ENCODE results near the gene ZFP36L1.

Gene ZFP36L1

GRCh38 chr14:68791902-68792677 is 777 bp downstream of the ZFP36L1 start:
- POLR2A ChIA-PET: interaction anchor here (0.6 to 4.9 kb wide), 24 partner anchors 8 to 850 kb away, joined by 3 to 50 read pairs (median 6); no protein-coding TSS in a partner anchor
- DNase-seq (ENCODE audit: low read depth, low spot score): no peak
- TF ChIP-seq CTCF (IDR thresholded peaks at IDR 0.05; ENCODE audit: insufficient read depth, low read length, missing control alignments): no peak
- H3K4me3 ChIP-seq (ENCODE audit: low read depth, low read length): peak overlapping the region; percentile 99
- CTCF ChIA-PET: interaction anchor here (0.8 to 6.8 kb wide), 6 partner anchors 23 to 858 kb away, joined by 3 to 61 read pairs (median 3); no protein-coding TSS in a partner anchor

DNA sequence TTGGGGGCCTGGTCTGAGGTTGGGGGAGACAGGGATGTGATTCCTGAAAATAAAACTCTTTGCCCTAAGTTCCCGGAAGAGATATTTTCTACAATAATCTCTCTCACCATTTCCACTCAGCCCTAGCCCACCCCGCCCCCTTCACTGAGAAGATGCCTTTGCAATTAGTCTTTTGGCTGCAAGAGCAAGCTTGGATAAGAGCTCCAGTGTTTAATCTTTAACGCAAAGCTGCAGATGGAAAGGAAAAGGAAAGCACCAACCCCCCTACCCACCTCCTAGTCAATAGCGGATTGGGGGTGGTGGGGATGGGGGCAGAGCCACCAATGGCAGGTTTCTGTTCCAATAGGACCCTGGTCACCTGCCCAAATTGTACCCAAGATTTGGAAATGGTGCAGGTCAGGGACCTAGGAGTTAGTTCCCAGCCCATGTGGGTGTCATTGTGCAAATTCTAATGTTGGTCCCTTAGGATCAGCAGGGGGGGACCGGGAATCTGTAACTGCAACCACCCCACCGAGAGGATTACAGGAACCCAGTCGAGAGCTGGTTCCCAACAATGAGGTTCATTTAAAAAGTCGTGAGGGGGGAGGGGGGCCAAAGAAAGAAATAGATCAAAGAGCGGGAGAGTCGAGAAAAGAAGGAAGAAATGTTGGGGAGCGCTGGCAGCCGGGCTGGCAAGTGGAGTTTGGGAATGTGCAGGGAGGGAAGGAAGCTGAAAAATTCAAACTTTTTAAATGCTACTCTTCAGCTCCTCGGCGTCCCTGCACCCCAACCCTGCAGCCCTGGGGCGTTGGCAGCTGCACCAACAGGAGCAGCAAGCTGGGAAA is 1.6 kb downstream of the ZFP36L1 start:
- TF ChIP-seq CTCF (IDR thresholded peaks at IDR 0.05; ENCODE audit: insufficient read depth, low read length, missing control alignments): no peak
- peak overlapping the region; percentile 99 for H3K4me3 ChIP-seq (ENCODE audit: low read depth, low read length)
- ChIA-PET CTCF (interaction anchor here (0.8 to 6.8 kb wide), 8 partner anchors 24 to 858 kb away, joined by 3 to 61 read pairs (median 3); no protein-coding TSS in a partner anchor), POLR2A (interaction anchor here (0.6 to 4.9 kb wide), 16 partner anchors 11 to 844 kb away, joined by 3 to 50 read pairs (median 4); no protein-coding TSS in a partner anchor)
- no peak for DNase-seq (ENCODE audit: low read depth, low spot score)

- DNase-seq (ENCODE audit: low read depth, low spot score): no peak
- POLR2A ChIA-PET: interaction anchor here (0.7 to 4.9 kb wide), 7 partner anchors 10 to 255 kb away, joined by 3 to 50 read pairs (median 9); no protein-coding TSS in a partner anchor
- CTCF ChIA-PET: interaction anchor here (1.0 to 6.8 kb wide), 8 partner anchors 14 to 543 kb away, joined by 3 to 61 read pairs (median 10); no protein-coding TSS in a partner anchor
- H3K4me3 ChIP-seq (ENCODE audit: low read depth, low read length): peak overlapping the region; percentile 99
- TF ChIP-seq CTCF (IDR thresholded peaks at IDR 0.05; ENCODE audit: insufficient read depth, low read length, missing control alignments): no peak
Observed at GRCh38 chr14:68790644-68791077, 2.2 kb downstream of the ZFP36L1 start.

GRCh38 chr14:68789821-68790643 is 2.8 kb downstream of the ZFP36L1 start:
- H3K4me3 ChIP-seq (ENCODE audit: low read depth, low read length): peak overlapping the region; percentile 99
- no peak for TF ChIP-seq CTCF (IDR thresholded peaks at IDR 0.05; ENCODE audit: insufficient read depth, low read length, missing control alignments)
- DNase-seq (ENCODE audit: low read depth, low spot score): no peak
- ChIA-PET CTCF (interaction anchor here (0.6 to 6.8 kb wide), 35 partner anchors 10 to 906 kb away, joined by 3 to 61 read pairs (median 4); no protein-coding TSS in a partner anchor), POLR2A (interaction anchor here (0.6 to 4.9 kb wide), 16 partner anchors 9 to 539 kb away, joined by 3 to 50 read pairs (median 4); no protein-coding TSS in a partner anchor)

GRCh38 chr14:68788996-68789820 is 3.7 kb downstream of the ZFP36L1 start:
- peak overlapping the region; percentile 99 for H3K4me3 ChIP-seq (ENCODE audit: low read depth, low read length)
- peak; percentile 83 for TF ChIP-seq CTCF (IDR thresholded peaks at IDR 0.05; ENCODE audit: insufficient read depth, low read length, missing control alignments)
- ChIA-PET POLR2A (interaction anchor here (0.6 to 4.9 kb wide), 16 partner anchors 9 to 543 kb away, joined by 3 to 50 read pairs (median 4); no protein-coding TSS in a partner anchor), CTCF (interaction anchor here (0.6 to 6.8 kb wide), 42 partner anchors 9 to 905 kb away, joined by 3 to 61 read pairs (median 4); no protein-coding TSS in a partner anchor)
- no peak for DNase-seq (ENCODE audit: low read depth, low spot score)

Measured in AG04449 (cell line).